Measurements from ENCODE around the gene DIS3L2.
"Not testable (repeated sequence)": the region's sequence is repeated elsewhere in the genome, so short reads cannot be mapped to it uniquely, and the experiment has no call there.

DIS3L2 gene

GRCh38 chr2:232375164-232375563, 413.7 kb downstream of the DIS3L2 start:
- H3K4me3 ChIP-seq (ENCODE audit: low read depth, low read length) = no peak overlapping the region
- TF ChIP-seq CTCF (IDR thresholded peaks at IDR 0.05; ENCODE audit: low read depth, low read length) = no peak

- no peak for TF ChIP-seq CTCF (IDR thresholded peaks at IDR 0.05; ENCODE audit: low read depth, low read length)
Observed at GRCh38 chr2:232376260-232376659, 414.7 kb downstream of the DIS3L2 start.

GRCh38 chr2:232376713-232377112, 415.2 kb downstream of the DIS3L2 start:
- H3K4me3 ChIP-seq (ENCODE audit: low read depth, low read length) = no peak overlapping the region
- no peak for TF ChIP-seq CTCF (IDR thresholded peaks at IDR 0.05; ENCODE audit: low read depth, low read length)

More at GRCh38 chr2:232376260-232376659, 414.7 kb downstream of the DIS3L2 start:
- no peak overlapping the region for H3K4me3 ChIP-seq (ENCODE audit: low read depth, low read length)

- no peak overlapping the region for H3K4me3 ChIP-seq (ENCODE audit: low read depth, low read length)
- TF ChIP-seq CTCF (IDR thresholded peaks at IDR 0.05; ENCODE audit: low read depth, low read length) = no peak
Observed at GRCh38 chr2:232377319-232377718, 415.8 kb downstream of the DIS3L2 start.

DNA sequence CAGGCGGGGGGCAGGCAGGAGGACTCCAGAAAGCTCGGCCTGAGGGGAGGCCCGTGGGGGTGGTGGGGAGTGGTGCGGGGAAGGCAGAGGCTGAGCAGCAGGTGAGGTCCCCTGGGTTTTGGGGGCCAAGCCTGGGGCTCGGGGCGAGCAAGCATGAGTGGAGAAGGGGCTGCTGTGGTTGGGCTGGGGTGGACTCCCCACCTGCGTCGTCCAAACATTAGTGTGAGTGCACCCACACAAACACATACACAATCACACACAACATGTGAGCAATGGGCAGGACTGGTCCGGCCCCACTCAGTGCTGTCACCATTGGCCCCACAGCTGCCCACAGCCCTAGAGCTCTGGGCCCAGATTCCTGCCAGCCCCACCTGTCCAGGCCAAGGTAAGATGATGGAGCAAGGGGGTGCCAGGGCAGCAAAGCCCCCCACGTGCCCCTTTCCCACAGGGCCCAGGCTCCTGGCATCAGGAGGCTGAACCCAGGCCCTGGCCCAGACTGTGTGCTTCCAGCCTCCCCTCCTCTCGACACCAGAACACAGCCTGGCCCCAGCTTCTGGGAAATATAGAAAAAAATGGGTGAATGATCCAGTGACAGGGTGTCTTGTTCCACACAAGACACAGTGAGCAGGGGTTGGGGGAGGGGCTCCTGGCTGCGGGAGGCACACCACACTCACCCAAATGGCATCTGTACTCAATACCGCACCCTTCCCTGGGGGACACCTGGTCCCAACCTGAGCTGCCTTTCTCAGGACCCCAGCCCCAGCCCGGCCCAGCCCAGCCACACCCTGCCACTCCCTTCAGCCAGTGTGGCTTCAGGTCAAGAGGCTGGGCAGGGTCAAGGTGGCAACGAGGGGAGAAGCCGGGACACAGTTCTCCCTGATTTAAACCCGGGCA, 416.6 kb downstream of the DIS3L2 start:
- no peak for TF ChIP-seq CTCF (IDR thresholded peaks at IDR 0.05; ENCODE audit: low read depth, low read length)
- H3K4me3 ChIP-seq (ENCODE audit: low read depth, low read length) = no peak overlapping the region

- H3K4me3 ChIP-seq (ENCODE audit: low read depth, low read length) = not testable (repeated sequence)
Observed at GRCh38 chr2:232378735-232379151, 417.2 kb downstream of the DIS3L2 start, which contains the start of gene ALPP. TSS of gene ALPP (plus strand) at chr2:232378751. CDS start at chr2:232378803, 52 bp downstream.

- H3K4me3 ChIP-seq (ENCODE audit: low read depth, low read length) = not testable (repeated sequence)
Observed at GRCh38 chr2:232379610-232380590, 418.4 kb downstream of the DIS3L2 start.

- H3K4me3 ChIP-seq (ENCODE audit: low read depth, low read length) = not testable (repeated sequence)
Observed at GRCh38 chr2:232381204-232382031, 419.9 kb downstream of the DIS3L2 start.

Data from WI38 (cell line).